GM12801 (cell line): ENCODE data around the gene MACROD2.

Experiments used
- CTCF ChIP-seq: IDR thresholded peaks from one replicate; pipeline ENCODE4 v1.5.1; 2011; ENCODE audit warnings: control low read depth; ENCODE audit not compliant: insufficient read length; ENCODE audit errors: extremely low read depth

Gene MACROD2

GRCh38 chr20:14616003-14616402, 620.7 kb downstream of the MACROD2 start:
- TF ChIP-seq CTCF: no peak

GRCh38 chr20:14617123-14617522, 621.8 kb downstream of the MACROD2 start:
- no peak for TF ChIP-seq CTCF

- no peak for TF ChIP-seq CTCF
These were observed 624.1 kb downstream of the MACROD2 start for GRCh38 chr20:14619411-14619810.

- TF ChIP-seq CTCF: no peak
These were observed 627.5 kb downstream of the MACROD2 start for GRCh38 chr20:14622796-14623195.

- no peak for TF ChIP-seq CTCF
These were observed 635.7 kb downstream of the MACROD2 start for GRCh38 chr20:14631011-14631410.

- TF ChIP-seq CTCF: no peak
These were observed 637.6 kb downstream of the MACROD2 start for GRCh38 chr20:14632906-14633305.

GRCh38 chr20:14633507-14633906, 638.2 kb downstream of the MACROD2 start:
- TF ChIP-seq CTCF: no peak

GRCh38 chr20:14634665-14635064, 639.3 kb downstream of the MACROD2 start:
- no peak for TF ChIP-seq CTCF
